Caco-2 (cell line): ENCODE results near the gene PPM1J. TPM values are rescaled to one million over a fixed set of nuclear protein-coding genes. Genes with fewer than 3 reads are reported as not detected.

Source experiments
- BruUV-seq: library from RNA; stranded (reverse); fragments of 400-500 nt; replicated peaks from 2 replicates; lab custom pipeline; 2021; lab: Mats Ljungman, UMichigan
- CTCF ChIA-PET: fragments of 300-600 bp; sonication (Branson Sonifier 250); formaldehyde crosslinking; loops from one replicate; lab custom pipeline; 2022; ENCODE audit warnings: antibody characterized with exemption; lab: Charles Lee
- POLR2A ChIA-PET: fragments of 300-600 bp; sonication (Branson Sonifier 250); formaldehyde crosslinking; loops from one replicate; lab custom pipeline; 2022; ENCODE audit warnings: antibody characterized with exemption; lab: Charles Lee
- DNase-seq, 2 experiments: peaks; one replicate each; pipeline versions ENCODE4 v3.0.0 to v3.0.0-alpha.2; 2020 to 2022
- H3K27me3 ChIP-seq: replicated peaks from 2 replicates; pipeline ENCODE4 v1.6.0; 2011; ENCODE audit warnings: low read length; ENCODE audit not compliant: control insufficient read depth, insufficient read depth
- H3K36me3 ChIP-seq: 2 replicates; pipeline ENCODE4 v1.5.1; 2011; ENCODE audit warnings: low read length; ENCODE audit not compliant: control insufficient read depth, insufficient read depth
- H3K4me1 ChIP-seq: fragments of 250-450 bp; sonication (Bioruptor Pico); 2 replicates; pipeline ENCODE4 v1.5.1; 2020; ENCODE audit warnings: mild to moderate bottlenecking
- H3K4me3 ChIP-seq: 2 replicates; pipeline ENCODE4 v1.5.1; 2011; ENCODE audit warnings: low read depth, mild to moderate bottlenecking, control low read depth, low read length
- H3K9me3 ChIP-seq: fragments of 250-450 bp; sonication (Bioruptor Pico); 2 replicates; pipeline ENCODE4 v1.5.1; 2020; ENCODE audit warnings: mild to moderate bottlenecking, moderate library complexity
- H3K27ac Mint-ChIP-seq: one replicate; pipeline ENCODE4 v1.8.0; 2022; ENCODE audit warnings: mixed read lengths; ENCODE audit not compliant: unreplicated experiment
- H3K27me3 Mint-ChIP-seq: one replicate; pipeline ENCODE4 v1.8.0; 2022; ENCODE audit warnings: mixed read lengths; ENCODE audit not compliant: insufficient read depth, unreplicated experiment
- H3K36me3 Mint-ChIP-seq: one replicate; pipeline ENCODE4 v1.8.0; 2022; ENCODE audit warnings: mild to moderate bottlenecking, mixed read lengths; ENCODE audit not compliant: insufficient read depth, unreplicated experiment
- H3K4me1 Mint-ChIP-seq: one replicate; pipeline ENCODE4 v1.8.0; 2022; ENCODE audit warnings: low read depth, mixed read lengths; ENCODE audit not compliant: unreplicated experiment
- H3K4me3 Mint-ChIP-seq: one replicate; pipeline ENCODE4 v1.8.0; 2022; ENCODE audit warnings: mild to moderate bottlenecking, moderate library complexity, mixed read lengths; ENCODE audit not compliant: unreplicated experiment
- H3K9me3 Mint-ChIP-seq: one replicate; pipeline ENCODE4 v1.8.0; 2022; ENCODE audit warnings: mixed read lengths; ENCODE audit not compliant: unreplicated experiment
- CTCF ChIP-seq, 2 experiments: fragments of 200-600 bp in 1 of 2; IDR thresholded peaks; 1 replicate in 1 of 2; 2 replicates in 1 of 2; pipeline versions ENCODE4 v1.5.1 to v1.8.0; 2011 to 2022; ENCODE audit warnings: antibody characterized with exemption in 1 of 2, control low read depth in 1 of 2, inconsistent platforms in 1 of 2, low read depth in 1 of 2, low read length in 1 of 2, mild to moderate bottlenecking in 1 of 2, moderate library complexity in 1 of 2; ENCODE audit not compliant: insufficient read depth in 1 of 2, severe bottlenecking in 1 of 2, unreplicated experiment in 1 of 2
- intact Hi-C: fragments of 100-400 bp; cut with micrococcal nuclease; formaldehyde crosslinking; loops from one replicate; pipeline ENCODE4 v1.10.0; 2022; ENCODE audit not compliant: unreplicated experiment
- total RNA-seq: library from RNA; stranded (reverse); gene quantifications from 2 replicates; pipeline ENCODE4 v1.2.3, GENCODE V29; 2022

Gene PPM1J
- total RNA-seq, 1 experiment from 2014 or later: 1.5 TPM

GRCh38 chr1:112761714-112762480 is 46.8 kb upstream of the PPM1J start:
- Mint-ChIP-seq H3K36me3 (no peaks in the 10 kb centered on the region), H3K27ac (no peak overlapping the region), H3K9me3 (peaks cover 10% of the 10 kb centered on the region), H3K27me3 (no peaks in the 10 kb centered on the region), H3K4me1 (peaks cover 21% of the 10 kb centered on the region), H3K4me3 (no peak overlapping the region)
- ChIA-PET CTCF (no interaction called here), POLR2A (interaction anchor here (0.6 kb wide), 1 partner anchor 220 kb away, joined by 3 read pairs; no protein-coding TSS in a partner anchor)
- Histone ChIP-seq H3K9me3 (no peaks in the 10 kb centered on the region), H3K4me3 (no peak overlapping the region), H3K4me1 (peaks cover 21% of the 10 kb centered on the region), H3K36me3 (no peaks in the 10 kb centered on the region), H3K27me3 (no peaks in the 10 kb centered on the region)
- no TSS peak for BruUV-seq
- TF ChIP-seq CTCF (IDR thresholded peaks at IDR 0.05; ENCODE audit: insufficient read depth in 1 of 2, low read depth in 1 of 2, low read length in 1 of 2, severe bottlenecking in 1 of 2, unreplicated experiment in 1 of 2): no peak
- intact Hi-C loops: no loop called here
- no peak for DNase-seq

GRCh38 chr1:112759228-112759627 is 44.1 kb upstream of the PPM1J start:
- no TSS peak for BruUV-seq
- Histone ChIP-seq H3K27me3 (no peaks in the 10 kb centered on the region), H3K4me3 (no peak overlapping the region), H3K36me3 (no peaks in the 10 kb centered on the region), H3K4me1 (peaks cover 19% of the 10 kb centered on the region), H3K9me3 (no peaks in the 10 kb centered on the region)
- H3K36me3 Mint-ChIP-seq: no peaks in the 10 kb centered on the region
- no peak overlapping the region for H3K27ac Mint-ChIP-seq
- no peak for DNase-seq
- no peaks in the 10 kb centered on the region for H3K27me3 Mint-ChIP-seq
- H3K9me3 Mint-ChIP-seq: peaks cover 10% of the 10 kb centered on the region
- TF ChIP-seq CTCF (IDR thresholded peaks at IDR 0.05; ENCODE audit: insufficient read depth in 1 of 2, low read depth in 1 of 2, low read length in 1 of 2, severe bottlenecking in 1 of 2, unreplicated experiment in 1 of 2): no peak
- H3K4me3 Mint-ChIP-seq: no peak overlapping the region
- intact Hi-C loops: no loop called here
- H3K4me1 Mint-ChIP-seq: peaks cover 20% of the 10 kb centered on the region
- POLR2A ChIA-PET: no interaction called here
- CTCF ChIA-PET: no interaction called here

- H3K9me3 ChIP-seq: no peaks in the 10 kb centered on the region
- ChIA-PET POLR2A (interaction anchor here (0.5 kb wide), 1 partner anchor 336 kb away, joined by 4 read pairs; no protein-coding TSS in a partner anchor), CTCF (no interaction called here)
- peaks cover 11% of the 10 kb centered on the region for H3K9me3 Mint-ChIP-seq
- H3K4me1 Mint-ChIP-seq: peaks cover 7% of the 10 kb centered on the region
- H3K27me3 Mint-ChIP-seq: no peaks in the 10 kb centered on the region
- H3K36me3 Mint-ChIP-seq: no peaks in the 10 kb centered on the region
- H3K27me3 ChIP-seq: no peaks in the 10 kb centered on the region
- no peak overlapping the region for H3K4me3 ChIP-seq
- no peak overlapping the region for H3K4me3 Mint-ChIP-seq
- intact Hi-C loops: no loop called here
- no peaks in the 10 kb centered on the region for H3K36me3 ChIP-seq
- no TSS peak for BruUV-seq
- no peak for DNase-seq
- no peaks in the 10 kb centered on the region for H3K4me1 ChIP-seq
- TF ChIP-seq CTCF (IDR thresholded peaks at IDR 0.05; ENCODE audit: insufficient read depth in 1 of 2, low read depth in 1 of 2, low read length in 1 of 2, severe bottlenecking in 1 of 2, unreplicated experiment in 1 of 2): no peak
- no peak overlapping the region for H3K27ac Mint-ChIP-seq
These were observed 39.0 kb upstream of the PPM1J start for GRCh38 chr1:112754116-112754628.
